GM19043 (cell line): ENCODE data around the gene GJA3.

Experiments used
- ATAC-seq: cut with Tn5 transposase; IDR thresholded peaks from one replicate; pipeline ENCODE4 v1.9.1; 2021; ENCODE audit warnings: low read depth; ENCODE audit not compliant: unreplicated experiment

GJA3 gene

DNA sequence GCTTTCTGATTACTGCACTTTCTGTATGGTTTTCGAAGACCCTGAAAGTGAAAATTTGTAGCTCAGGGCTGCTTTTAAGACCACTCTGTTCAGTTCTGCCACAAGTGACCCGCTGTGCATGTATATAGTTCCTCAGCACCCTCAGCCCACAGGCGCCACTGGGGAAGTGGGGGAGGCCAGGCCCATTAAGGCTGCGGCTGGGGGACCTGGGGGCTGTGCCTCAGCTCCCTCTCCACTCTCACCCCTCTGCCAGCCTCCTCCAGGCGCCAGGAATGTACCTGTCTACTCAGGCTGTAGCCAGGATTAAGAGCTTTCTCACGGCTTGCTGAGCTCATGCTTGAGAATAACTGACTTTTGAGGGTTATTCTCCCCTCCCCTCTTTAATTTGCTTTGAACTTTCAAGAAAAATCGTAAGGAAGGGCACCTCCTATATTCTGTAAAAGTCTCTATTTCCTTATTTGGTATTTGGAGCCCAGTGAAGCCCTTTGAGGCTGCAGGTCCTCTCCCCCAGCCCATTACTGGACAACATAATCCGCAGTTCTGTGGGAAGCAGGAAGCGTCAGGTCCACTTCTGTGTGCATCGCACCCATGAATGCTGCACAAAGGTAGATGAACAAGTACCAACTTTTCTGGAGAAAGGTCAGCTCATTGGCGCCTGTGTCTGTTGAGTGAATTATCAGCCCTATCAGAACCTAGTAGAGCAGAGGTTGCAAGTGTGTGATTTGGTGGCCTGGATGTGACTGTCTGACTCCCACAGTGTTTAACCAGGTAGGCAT lies 29.6 kb downstream of the GJA3 start:
- ATAC-seq: no peak

- ATAC-seq: no peak
Observed at GRCh38 chr13:20130652-20131051, 30.2 kb downstream of the GJA3 start.

DNA sequence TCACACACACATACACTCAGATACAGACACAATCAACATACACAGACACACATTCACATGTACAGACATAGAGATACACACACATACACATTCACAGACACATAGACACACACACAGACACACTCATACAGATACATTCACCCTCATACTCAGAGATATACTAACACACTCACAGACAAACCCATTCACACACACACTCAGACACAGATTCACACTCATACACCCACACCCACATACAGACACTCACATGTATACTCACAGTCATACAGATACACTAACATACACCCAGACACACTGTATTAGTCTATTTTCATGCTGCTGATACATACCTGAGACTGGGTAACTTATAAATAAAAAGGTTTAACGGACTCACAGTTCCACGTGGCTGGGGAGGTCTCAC lies 30.8 kb downstream of the GJA3 start:
- no peak for ATAC-seq

DNA sequence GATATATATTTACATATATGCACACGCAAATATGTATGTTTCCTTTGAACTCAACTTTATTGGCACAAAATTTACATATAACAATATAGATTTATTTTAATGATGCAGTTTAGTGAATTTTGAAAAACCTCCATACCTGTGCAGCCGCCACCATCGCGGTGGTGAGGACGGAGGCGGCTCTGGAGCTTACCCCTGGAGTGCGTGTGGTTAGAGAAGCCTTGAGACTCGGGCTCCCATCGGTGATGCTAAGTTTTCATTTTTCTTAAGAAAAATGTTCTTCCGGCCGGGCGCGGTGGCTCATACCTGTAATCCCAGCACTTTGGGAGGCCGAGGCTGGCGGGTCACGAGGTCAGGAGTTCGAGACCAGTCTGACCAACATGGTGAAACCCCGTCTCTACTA lies 31.8 kb downstream of the GJA3 start:
- no peak for ATAC-seq

DNA sequence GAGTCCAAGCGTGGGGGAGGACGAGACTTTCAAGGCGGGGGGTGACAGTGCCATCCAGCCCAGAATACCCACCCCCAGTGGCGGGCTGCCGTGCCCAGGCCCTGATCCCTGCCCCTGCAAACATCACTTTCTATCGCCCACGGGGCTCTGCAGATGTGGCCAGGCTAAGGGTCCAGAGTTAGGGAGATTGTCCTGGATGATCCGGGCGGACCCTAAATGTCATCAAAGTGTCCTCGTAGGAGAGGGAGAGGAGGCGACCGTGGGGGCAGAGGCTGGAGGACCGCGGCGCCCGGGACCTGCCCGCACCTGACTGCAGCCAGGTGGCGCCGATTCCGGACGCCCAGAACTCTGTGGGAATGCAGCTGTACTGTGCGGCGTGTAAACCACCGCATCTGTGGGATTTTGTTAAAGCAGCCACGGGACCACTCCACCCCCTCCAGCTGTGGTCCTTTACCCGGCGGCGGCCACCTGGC lies 32.4 kb downstream of the GJA3 start:
- no peak for ATAC-seq

GRCh38 chr13:20127562-20128458 lies 33.0 kb downstream of the GJA3 start:
- peak; percentile 68 for ATAC-seq

DNA sequence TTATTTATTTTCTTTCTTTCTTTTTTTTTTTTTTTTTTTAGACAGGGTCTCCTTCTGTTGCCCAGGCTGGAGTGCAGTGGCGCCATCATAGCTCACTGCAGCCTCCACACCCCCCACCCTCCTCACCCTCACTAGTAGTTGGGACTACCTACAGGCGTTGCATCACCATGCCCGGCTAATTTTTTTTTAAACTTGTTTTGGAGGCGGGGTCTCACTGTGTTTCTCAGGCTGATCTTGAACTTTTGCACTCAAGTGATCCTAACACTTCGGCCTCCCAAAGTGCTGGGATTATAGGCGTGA lies 33.6 kb downstream of the GJA3 start:
- ATAC-seq: no peak

- ATAC-seq: no peak
Observed at GRCh38 chr13:20126541-20127261, 34.2 kb downstream of the GJA3 start.

- ATAC-seq: no peak
Observed at GRCh38 chr13:20125783-20126165, 35.1 kb downstream of the GJA3 start.

DNA sequence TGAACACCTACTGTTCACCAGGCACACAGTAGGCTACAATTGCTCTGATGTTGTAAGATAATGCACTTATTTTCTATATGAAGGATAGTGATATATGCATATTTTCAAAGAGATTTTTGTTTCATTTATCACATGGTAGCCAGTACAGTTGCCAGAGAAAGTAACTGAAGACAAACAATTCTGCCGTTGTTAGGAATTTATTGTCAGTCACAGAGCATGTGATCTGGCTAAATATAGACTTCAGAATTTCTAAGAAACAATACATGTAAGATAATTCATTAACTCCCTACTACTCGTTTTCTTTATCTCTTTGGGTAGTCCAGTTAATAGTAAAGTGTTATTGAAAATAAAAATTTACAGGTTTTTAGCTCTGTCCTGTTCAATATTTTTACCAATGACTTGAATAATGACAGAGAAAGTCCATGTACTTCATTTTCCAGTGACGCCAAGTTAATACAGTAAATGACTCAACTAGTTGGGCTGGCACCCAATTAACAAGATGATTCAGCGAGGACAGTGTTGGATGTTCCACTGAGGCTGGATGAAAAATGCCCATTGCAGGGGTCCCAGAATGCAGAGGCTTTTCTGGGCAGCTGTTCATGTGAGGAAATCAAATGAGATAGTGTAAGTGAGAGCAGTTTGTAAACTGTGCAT lies 35.6 kb downstream of the GJA3 start:
- no peak for ATAC-seq

GRCh38 chr13:20124303-20124702 lies 36.5 kb downstream of the GJA3 start:
- ATAC-seq: no peak

DNA sequence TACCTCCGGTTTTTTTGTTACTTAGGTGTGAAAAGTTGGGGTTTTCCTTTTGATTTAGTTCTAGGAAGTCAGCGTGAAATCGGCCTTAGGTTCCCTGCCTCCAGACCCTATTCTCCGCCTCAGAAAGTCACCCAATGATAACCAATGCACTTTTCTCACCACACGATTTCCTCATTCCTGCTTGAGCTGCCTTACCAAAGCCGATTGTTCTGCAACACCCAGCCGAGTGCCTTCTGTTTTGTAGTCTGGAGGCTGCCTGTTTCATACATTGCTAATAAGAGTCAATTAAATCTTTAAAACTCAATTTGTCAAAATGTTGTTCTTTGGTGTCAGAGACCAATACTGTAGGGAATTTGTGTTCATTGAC lies 39.7 kb downstream of the GJA3 start:
- no peak for ATAC-seq

DNA sequence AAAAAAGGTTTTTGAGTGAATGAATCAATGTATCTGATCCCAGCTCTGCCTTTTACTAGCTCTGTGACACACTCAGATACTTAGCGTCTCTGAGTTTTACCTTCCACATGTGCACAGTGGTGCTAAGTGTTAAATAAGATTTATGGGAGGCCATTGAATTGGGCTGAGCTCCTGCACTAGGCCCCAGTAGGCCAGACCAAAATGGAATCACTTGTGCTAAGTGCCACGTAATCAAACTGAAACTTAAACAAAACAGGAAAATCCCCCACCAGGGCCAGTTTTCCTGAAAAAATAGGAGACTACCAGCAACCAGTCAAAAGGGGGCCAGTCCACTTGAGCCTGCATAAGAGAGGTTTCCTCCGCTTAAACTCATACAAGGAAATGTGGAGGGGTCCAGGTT lies 40.9 kb downstream of the GJA3 start:
- ATAC-seq: no peak

DNA sequence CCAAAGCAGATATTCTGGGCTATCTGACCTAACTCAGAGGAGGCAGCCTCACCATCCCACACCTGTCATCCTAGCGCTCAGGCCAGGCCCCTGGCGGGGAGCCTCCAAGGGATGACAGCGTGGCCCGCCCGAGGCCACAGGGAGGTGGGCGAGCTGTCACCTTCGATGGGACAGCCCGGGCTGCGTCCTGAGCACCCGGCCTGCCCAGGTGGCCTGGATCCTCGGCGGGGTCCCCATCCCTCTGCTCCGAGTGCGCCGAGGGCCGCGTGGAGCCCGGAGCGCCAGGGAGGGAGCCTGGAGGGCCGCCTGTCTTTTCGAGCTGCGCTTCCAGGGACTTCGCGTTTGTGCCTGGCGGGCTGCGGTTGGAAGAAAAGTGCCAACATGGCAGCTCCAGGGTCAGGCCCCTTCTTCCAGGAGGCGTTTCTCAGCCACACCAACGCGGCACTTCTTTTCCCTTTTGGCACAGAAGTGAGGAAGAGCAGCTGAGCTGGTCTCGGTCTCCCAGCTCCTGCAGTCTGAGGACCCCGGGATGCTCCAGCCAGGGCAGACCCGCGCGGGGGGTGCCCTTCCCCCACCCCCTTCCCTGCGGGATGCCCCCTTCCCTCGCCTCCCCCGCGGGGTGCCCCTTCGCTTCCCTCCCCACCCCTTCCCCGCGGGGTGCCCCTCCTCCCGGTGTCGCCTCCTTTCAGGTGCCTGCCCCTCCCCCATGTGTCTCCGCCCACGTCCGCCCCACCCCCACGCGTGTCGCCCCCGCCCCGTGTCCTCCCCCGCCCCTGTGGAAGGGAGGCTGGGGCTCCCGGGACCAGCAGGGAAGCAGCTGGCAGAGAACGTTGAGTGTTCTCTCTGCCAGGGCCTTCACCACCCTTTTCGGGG lies 42.3 kb downstream of the GJA3 start:
- ATAC-seq: peak; percentile 18

GRCh38 chr13:20116213-20116612 lies 44.6 kb downstream of the GJA3 start:
- ATAC-seq: no peak

GRCh38 chr13:20114066-20114610 lies 46.7 kb downstream of the GJA3 start:
- ATAC-seq: no peak

DNA sequence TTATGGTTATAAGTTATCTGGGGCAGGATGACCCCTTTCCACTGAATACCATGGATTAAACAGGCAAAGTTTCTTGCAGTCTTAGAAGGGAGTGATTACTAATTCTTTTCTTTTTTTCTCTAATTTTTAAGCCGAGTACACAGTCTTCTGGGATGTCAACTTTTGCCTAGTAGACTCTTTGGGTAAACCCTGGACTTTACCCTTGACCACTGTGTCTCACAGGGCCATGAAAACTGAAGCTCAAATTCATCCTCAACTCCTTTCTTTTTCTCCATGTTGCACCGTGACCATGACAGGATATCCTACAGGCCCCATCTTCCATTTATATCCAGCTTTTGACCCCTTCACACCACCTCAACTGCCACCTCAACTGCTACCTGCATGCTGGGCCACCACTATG lies 51.8 kb downstream of the GJA3 start:
- ATAC-seq: no peak

DNA sequence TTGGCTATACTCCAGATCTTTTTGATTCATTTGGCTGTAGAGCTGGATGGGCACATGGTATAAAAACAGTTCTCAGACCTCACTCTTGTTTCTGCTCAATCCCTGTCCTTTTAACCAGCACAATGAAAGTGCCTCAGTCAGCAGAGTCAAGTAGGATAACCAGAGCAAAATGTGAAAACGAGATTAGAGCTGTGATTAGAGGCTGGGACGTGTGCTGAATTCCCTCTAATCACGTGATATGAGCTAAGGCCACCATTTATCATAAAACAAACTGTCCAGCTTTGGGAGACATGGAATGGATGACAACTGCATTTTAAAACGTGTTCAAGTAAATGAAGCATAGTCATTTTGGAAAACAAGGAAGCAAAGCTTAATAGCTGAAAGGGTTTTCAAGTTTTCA lies 54.1 kb downstream of the GJA3 start:
- no peak for ATAC-seq

DNA sequence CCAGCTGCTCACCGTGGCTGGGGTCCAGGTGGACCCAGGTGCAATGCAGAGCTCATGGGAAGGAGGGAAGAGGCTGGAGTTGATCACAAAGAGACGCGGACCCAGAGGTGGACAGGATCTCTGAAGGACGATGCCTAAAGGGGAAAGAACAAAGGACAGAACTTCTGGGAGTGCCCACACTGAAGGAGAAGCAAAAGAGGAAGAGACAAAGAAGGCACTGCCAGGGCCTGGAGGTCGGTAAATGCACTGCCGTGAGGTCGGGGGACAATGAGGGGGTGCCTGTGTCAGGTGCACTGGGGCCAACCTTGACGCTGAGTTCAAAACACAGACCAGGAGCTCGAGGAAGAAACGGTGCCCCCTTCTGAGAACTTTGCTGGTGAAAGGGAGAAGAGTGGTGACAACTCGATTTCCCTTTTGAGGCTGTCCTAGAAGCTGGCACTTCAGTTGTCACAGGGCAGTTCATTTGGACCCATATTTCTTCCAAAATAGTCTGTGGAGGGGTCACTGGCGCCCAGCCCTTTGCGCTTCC lies 55.6 kb downstream of the GJA3 start:
- no peak for ATAC-seq
